HFFc6 (cell line): ENCODE measurements around the gene ACSM2A. TPM values are rescaled to one million over a fixed set of nuclear protein-coding genes. Genes with fewer than 3 reads are reported as not detected.
"Not testable (repeated sequence)": the region's sequence is repeated elsewhere in the genome, so short reads cannot be mapped to it uniquely, and the experiment has no call there.

Source experiments
- DNase-seq: peaks from one replicate; pipeline ENCODE4 v3.0.0-alpha.2; 2018
- H3K27ac Mint-ChIP-seq: 2 replicates; pipeline ENCODE4 v1.8.0; 2020; ENCODE audit warnings: mild to moderate bottlenecking, mixed read lengths
- H3K27me3 Mint-ChIP-seq: 2 replicates; pipeline ENCODE4 v1.8.0; 2021; ENCODE audit warnings: mild to moderate bottlenecking, moderate library complexity, mixed read lengths; ENCODE audit not compliant: insufficient read depth
- H3K36me3 Mint-ChIP-seq: 2 replicates; pipeline ENCODE4 v1.8.0; 2021; ENCODE audit warnings: low read depth, mixed read lengths
- H3K4me1 Mint-ChIP-seq: 2 replicates; pipeline ENCODE4 v1.8.0; 2020; ENCODE audit warnings: low read depth, mixed read lengths
- H3K4me3 Mint-ChIP-seq: 2 replicates; pipeline ENCODE4 v1.8.0; 2020; ENCODE audit warnings: mild to moderate bottlenecking, moderate library complexity, mixed read lengths
- H3K9me3 Mint-ChIP-seq: 2 replicates; pipeline ENCODE4 v1.8.0; 2020; ENCODE audit warnings: mild to moderate bottlenecking, mixed read lengths
- total RNA-seq, 6 experiments: library from RNA; stranded (reverse); fragmentation: NEBNext Ultra II Directional; extraction: Animal tissue kit (Norgen Biotek cat#: 25700); gene quantifications; 2 replicates in 1 of 6; 3 replicates in 5 of 6; pipeline ENCODE4 v1.2.3, GENCODE V29; 2021
- TF ChIP-seq, protein P1 (sequence below): fragments of 200-600 bp; sonication (generic); IDR thresholded peaks from 2 replicates; pipeline ENCODE4 v1.5.0; 2021; ENCODE audit warnings: antibody characterized with exemption, mild to moderate bottlenecking

Gene ACSM2A
- total RNA-seq, 6 experiments from 2014 or later, result not detected

DNA sequence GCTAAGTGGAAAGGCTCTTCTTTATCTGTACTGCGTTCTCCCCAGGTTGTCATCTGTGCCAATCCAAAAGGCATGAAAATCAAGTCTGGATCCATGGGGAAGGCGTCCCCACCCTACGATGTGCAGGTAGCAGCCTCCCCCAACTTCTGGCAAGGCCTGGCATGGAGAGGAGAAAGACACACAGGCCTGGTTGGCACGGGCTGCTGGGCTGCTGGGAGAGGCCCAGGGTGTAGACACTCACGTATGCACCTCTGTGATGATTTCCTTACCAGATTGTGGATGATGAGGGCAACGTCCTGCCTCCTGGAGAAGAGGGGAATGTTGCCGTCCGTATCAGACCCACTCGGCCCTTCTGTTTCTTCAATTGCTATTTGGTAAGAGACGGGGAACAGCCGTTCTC lies 20.4 kb upstream of the ACSM2A start:
- H3K36me3 Mint-ChIP-seq, result no peaks in the 10 kb centered on the region
- peaks cover 2% of the 10 kb centered on the region; the same call in 1 of the 2 replicates for H3K27me3 Mint-ChIP-seq
- H3K4me1 Mint-ChIP-seq, result no peaks in the 10 kb centered on the region
- no peak for DNase-seq
- TF ChIP-seq, protein P1, sequence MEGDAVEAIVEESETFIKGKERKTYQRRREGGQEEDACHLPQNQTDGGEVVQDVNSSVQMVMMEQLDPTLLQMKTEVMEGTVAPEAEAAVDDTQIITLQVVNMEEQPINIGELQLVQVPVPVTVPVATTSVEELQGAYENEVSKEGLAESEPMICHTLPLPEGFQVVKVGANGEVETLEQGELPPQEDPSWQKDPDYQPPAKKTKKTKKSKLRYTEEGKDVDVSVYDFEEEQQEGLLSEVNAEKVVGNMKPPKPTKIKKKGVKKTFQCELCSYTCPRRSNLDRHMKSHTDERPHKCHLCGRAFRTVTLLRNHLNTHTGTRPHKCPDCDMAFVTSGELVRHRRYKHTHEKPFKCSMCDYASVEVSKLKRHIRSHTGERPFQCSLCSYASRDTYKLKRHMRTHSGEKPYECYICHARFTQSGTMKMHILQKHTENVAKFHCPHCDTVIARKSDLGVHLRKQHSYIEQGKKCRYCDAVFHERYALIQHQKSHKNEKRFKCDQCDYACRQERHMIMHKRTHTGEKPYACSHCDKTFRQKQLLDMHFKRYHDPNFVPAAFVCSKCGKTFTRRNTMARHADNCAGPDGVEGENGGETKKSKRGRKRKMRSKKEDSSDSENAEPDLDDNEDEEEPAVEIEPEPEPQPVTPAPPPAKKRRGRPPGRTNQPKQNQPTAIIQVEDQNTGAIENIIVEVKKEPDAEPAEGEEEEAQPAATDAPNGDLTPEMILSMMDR, result no peak
- no peak overlapping the region for H3K27ac Mint-ChIP-seq
- no peak overlapping the region for H3K4me3 Mint-ChIP-seq
- peaks cover 33% of the 10 kb centered on the region for H3K9me3 Mint-ChIP-seq

DNA sequence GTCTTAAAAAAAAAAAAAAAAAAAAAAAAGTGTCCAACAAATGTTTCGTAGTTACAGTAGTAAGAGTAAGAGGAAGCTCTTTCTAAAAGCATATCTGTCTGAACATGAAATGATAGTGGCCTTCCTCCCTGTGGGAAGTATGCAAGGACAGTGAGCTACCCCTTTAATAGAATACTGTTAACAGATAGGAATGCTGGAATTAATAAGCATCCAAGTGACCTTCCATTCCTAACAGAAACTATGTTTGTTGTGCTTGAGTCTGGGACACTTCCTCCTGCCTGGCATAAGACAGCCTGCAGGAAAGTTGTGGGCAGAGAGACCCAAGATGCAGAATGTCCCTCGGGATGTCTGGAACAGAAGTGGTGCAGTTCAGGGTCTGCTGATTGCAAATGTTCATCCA lies 12.4 kb upstream of the ACSM2A start:
- H3K36me3 Mint-ChIP-seq, result not testable (repeated sequence)

DNA sequence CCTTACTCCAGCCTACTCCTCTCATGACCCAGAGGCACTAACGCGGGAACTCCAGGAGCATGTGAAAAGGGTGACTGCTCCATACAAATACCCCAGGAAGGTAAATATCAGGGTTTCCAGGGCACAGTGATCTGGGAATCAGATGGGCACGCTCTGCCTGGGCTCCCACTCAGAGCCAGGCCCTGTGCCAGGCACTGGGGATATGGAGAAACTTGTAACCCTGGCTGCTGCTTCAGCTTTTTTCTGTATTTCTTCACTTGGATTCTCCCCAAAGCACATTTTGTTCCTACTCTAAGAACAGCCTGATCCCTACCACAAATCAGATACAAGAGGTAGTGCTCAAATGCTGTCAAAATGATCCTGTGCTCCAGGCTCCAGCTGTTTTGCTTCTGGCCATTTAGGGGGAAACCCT lies 11.5 kb upstream of the ACSM2A start:
- H3K27me3 Mint-ChIP-seq, H3K27ac Mint-ChIP-seq, DNase-seq, H3K4me1 Mint-ChIP-seq, H3K4me3 Mint-ChIP-seq, H3K36me3 Mint-ChIP-seq: not testable (repeated sequence)
- H3K9me3 Mint-ChIP-seq, result peaks cover 15% of the 10 kb centered on the region

More for the DNA sequence above, 12.4 kb upstream of the ACSM2A start:
- not testable (repeated sequence) for H3K4me1 Mint-ChIP-seq, H3K27ac Mint-ChIP-seq, H3K4me3 Mint-ChIP-seq, DNase-seq, H3K27me3 Mint-ChIP-seq
- H3K9me3 Mint-ChIP-seq, result peaks cover 15% of the 10 kb centered on the region

DNA sequence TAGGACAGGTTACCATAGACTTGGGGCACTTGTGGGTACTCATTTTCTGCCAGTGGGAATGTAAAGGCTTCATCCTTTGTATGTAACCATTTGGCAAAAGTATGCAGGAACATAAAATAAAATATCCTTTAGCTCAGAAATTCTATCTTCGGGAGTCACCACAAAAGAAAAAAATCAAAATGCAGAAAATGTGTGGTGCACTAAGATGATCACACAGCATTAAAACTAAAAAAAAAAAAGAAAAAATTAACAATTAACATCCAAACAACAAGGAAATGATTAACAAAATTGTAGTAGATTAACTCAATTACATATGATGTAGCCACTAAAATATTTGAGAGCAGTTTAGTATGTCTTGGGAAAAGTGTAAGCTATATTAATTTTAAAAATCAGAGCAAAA lies 10.6 kb upstream of the ACSM2A start:
- H3K27ac Mint-ChIP-seq, DNase-seq, H3K4me1 Mint-ChIP-seq, H3K27me3 Mint-ChIP-seq, H3K9me3 Mint-ChIP-seq, H3K4me3 Mint-ChIP-seq, H3K36me3 Mint-ChIP-seq: not testable (repeated sequence)

DNA sequence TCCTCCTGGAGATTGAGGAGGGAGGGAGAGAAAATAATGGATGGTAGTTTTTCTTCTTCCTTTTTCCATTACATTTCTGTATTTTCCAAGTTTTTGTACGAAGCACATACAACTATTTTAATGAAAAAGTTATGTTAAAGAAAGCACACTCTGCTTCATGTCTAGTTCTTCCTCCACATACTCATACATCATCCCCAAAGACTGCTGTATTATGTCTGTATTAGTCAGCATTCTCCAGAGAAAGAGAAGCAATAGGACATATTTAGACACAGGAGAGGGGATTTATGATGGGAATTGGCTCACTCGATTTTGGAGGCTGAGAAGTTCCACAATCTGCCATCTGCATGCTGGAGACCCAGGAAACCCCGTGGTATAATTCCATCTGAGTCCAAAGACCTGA lies 10.1 kb upstream of the ACSM2A start:
- Mint-ChIP-seq H3K9me3 (peaks cover 7% of the 10 kb centered on the region; the same call in 1 of the 2 replicates), H3K4me1 (no peaks in the 10 kb centered on the region), H3K36me3 (no peaks in the 10 kb centered on the region), H3K27ac (no peak overlapping the region), H3K4me3 (no peak overlapping the region), H3K27me3 (no peaks in the 10 kb centered on the region)
- TF ChIP-seq, protein P1, result no peak
- no peak for DNase-seq

GRCh38 chr16:20441859-20442258 lies 9.5 kb upstream of the ACSM2A start:
- not testable (repeated sequence) for H3K36me3 Mint-ChIP-seq, H3K27ac Mint-ChIP-seq, H3K4me3 Mint-ChIP-seq, DNase-seq, H3K4me1 Mint-ChIP-seq, H3K27me3 Mint-ChIP-seq, H3K9me3 Mint-ChIP-seq

GRCh38 chr16:20446652-20447393 lies 4.5 kb upstream of the ACSM2A start:
- H3K9me3 Mint-ChIP-seq, H3K4me1 Mint-ChIP-seq, DNase-seq, H3K27me3 Mint-ChIP-seq, H3K27ac Mint-ChIP-seq, H3K36me3 Mint-ChIP-seq, H3K4me3 Mint-ChIP-seq: not testable (repeated sequence)

GRCh38 chr16:20453633-20454032 lies 2.3 kb downstream of the ACSM2A start:
- H3K27ac Mint-ChIP-seq, DNase-seq, H3K9me3 Mint-ChIP-seq, H3K27me3 Mint-ChIP-seq, H3K4me3 Mint-ChIP-seq, H3K4me1 Mint-ChIP-seq, H3K36me3 Mint-ChIP-seq: not testable (repeated sequence)

GRCh38 chr16:20459227-20459626 lies 7.9 kb downstream of the ACSM2A start:
- H3K4me1 Mint-ChIP-seq, H3K36me3 Mint-ChIP-seq, H3K4me3 Mint-ChIP-seq, H3K27ac Mint-ChIP-seq, H3K27me3 Mint-ChIP-seq, DNase-seq: not testable (repeated sequence)
- H3K9me3 Mint-ChIP-seq, result peaks cover 15% of the 10 kb centered on the region

DNA sequence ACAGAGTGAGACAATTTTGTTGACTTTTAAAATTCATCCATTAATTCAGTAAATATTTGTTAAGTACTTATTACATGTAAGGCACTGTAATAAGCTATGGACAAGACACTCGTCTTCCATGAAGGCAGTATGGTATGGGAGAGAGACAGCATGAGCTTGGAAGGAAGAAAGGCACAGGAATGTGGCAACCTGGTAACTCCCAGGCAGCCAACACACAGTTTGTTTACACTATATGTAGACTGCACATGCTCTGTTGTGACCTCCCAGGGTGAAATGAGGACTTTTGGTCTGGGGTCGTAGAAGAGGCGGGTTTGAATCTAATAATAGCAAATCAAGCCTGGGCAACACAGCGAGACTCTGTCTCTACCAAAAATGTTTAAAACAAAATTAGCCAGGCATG lies 9.0 kb downstream of the ACSM2A start:
- not testable (repeated sequence) for H3K4me3 Mint-ChIP-seq, H3K36me3 Mint-ChIP-seq, H3K4me1 Mint-ChIP-seq, H3K27ac Mint-ChIP-seq, DNase-seq, H3K27me3 Mint-ChIP-seq
- peaks cover 20% of the 10 kb centered on the region for H3K9me3 Mint-ChIP-seq

- H3K27ac Mint-ChIP-seq, H3K4me3 Mint-ChIP-seq, DNase-seq, H3K4me1 Mint-ChIP-seq, H3K27me3 Mint-ChIP-seq, H3K36me3 Mint-ChIP-seq: not testable (repeated sequence)
- peaks cover 56% of the 10 kb centered on the region for H3K9me3 Mint-ChIP-seq
Measured at GRCh38 chr16:20468954-20469353, 17.6 kb downstream of the ACSM2A start.

- H3K27ac Mint-ChIP-seq, H3K36me3 Mint-ChIP-seq, H3K4me1 Mint-ChIP-seq, DNase-seq, H3K27me3 Mint-ChIP-seq, H3K4me3 Mint-ChIP-seq: not testable (repeated sequence)
- peaks cover 48% of the 10 kb centered on the region for H3K9me3 Mint-ChIP-seq
Measured at GRCh38 chr16:20469930-20470329, 18.6 kb downstream of the ACSM2A start.
